ENCODE measurements around the gene EIF3K.

The EIF3K gene

GRCh38 chr19:38684862-38685665, 66.1 kb downstream of the EIF3K start:
- no peak for DNase-seq (ENCODE audit: low read depth)

GRCh38 chr19:38685666-38686529, 66.9 kb downstream of the EIF3K start:
- DNase-seq (ENCODE audit: low read depth), result peak; percentile 65

- no peak for DNase-seq (ENCODE audit: low read depth)
These were observed 67.5 kb downstream of the EIF3K start for GRCh38 chr19:38686530-38686888.
